ENCODE measurements around the gene SUMF2. TPM values are rescaled to one million over a fixed set of nuclear protein-coding genes. Genes with fewer than 3 reads are reported as not detected.

SUMF2 gene
- total and polyA plus RNA-seq, 2 experiments from 2014 or later: 32.9 to 45.7 TPM

DNA sequence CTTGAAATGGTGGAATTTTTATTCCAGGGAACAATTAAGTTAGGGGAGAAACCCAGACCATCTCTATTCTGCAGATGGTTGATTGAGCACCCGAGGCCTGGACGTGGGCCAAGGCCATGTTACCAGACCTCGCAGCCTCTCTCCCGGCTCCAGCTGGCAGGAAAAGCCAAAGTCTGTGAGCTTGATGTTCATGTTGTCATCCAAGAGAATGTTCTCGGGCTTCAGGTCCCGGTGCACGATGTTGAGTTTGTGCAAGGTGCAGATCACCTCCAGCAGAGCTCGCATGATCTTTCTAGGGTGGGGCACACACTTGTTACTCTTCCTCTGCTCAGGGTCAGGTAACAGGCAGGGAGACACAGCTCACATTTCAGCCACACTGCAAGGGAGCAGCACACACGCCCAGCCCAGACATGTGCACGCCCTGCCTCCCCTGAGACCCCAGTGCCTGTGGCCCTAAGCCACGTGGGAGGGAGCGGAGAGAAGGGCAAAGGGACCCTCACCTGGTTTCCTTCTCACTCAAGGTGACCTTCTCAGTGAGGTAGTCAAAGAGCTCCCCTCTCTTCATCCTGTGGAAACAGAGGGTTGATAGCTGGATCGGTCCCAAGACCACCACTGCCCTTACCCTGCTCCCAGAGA, 19.2 kb downstream of the SUMF2 start (continued):
- TF ChIP-seq, protein P1, sequence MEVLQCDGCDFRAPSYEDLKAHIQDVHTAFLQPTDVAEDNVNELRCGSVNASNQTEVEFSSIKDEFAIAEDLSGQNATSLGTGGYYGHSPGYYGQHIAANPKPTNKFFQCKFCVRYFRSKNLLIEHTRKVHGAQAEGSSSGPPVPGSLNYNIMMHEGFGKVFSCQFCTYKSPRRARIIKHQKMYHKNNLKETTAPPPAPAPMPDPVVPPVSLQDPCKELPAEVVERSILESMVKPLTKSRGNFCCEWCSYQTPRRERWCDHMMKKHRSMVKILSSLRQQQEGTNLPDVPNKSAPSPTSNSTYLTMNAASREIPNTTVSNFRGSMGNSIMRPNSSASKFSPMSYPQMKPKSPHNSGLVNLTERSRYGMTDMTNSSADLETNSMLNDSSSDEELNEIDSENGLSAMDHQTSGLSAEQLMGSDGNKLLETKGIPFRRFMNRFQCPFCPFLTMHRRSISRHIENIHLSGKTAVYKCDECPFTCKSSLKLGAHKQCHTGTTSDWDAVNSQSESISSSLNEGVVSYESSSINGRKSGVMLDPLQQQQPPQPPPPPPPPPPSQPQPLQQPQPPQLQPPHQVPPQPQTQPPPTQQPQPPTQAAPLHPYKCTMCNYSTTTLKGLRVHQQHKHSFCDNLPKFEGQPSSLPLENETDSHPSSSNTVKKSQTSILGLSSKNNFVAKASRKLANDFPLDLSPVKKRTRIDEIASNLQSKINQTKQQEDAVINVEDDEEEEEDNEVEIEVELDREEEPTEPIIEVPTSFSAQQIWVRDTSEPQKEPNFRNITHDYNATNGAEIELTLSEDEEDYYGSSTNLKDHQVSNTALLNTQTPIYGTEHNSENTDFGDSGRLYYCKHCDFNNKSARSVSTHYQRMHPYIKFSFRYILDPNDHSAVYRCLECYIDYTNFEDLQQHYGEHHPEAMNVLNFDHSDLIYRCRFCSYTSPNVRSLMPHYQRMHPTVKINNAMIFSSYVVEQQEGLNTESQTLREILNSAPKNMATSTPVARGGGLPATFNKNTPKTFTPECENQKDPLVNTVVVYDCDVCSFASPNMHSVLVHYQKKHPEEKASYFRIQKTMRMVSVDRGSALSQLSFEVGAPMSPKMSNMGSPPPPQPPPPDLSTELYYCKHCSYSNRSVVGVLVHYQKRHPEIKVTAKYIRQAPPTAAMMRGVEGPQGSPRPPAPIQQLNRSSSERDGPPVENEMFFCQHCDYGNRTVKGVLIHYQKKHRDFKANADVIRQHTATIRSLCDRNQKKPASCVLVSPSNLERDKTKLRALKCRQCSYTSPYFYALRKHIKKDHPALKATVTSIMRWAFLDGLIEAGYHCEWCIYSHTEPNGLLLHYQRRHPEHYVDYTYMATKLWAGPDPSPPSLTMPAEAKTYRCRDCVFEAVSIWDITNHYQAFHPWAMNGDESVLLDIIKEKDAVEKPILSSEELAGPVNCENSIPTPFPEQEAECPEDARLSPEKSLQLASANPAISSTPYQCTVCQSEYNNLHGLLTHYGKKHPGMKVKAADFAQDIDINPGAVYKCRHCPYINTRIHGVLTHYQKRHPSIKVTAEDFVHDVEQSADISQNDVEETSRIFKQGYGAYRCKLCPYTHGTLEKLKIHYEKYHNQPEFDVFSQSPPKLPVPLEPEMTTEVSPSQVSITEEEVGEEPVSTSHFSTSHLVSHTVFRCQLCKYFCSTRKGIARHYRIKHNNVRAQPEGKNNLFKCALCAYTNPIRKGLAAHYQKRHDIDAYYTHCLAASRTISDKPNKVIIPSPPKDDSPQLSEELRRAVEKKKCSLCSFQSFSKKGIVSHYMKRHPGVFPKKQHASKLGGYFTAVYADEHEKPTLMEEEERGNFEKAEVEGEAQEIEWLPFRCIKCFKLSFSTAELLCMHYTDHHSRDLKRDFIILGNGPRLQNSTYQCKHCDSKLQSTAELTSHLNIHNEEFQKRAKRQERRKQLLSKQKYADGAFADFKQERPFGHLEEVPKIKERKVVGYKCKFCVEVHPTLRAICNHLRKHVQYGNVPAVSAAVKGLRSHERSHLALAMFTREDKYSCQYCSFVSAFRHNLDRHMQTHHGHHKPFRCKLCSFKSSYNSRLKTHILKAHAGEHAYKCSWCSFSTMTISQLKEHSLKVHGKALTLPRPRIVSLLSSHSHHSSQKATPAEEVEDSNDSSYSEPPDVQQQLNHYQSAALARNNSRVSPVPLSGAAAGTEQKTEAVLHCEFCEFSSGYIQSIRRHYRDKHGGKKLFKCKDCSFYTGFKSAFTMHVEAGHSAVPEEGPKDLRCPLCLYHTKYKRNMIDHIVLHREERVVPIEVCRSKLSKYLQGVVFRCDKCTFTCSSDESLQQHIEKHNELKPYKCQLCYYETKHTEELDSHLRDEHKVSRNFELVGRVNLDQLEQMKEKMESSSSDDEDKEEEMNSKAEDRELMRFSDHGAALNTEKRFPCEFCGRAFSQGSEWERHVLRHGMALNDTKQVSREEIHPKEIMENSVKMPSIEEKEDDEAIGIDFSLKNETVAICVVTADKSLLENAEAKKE (CRISPR knock-in tag; IDR thresholded peaks at IDR 0.05): no peak
- TF ChIP-seq, protein P2, sequence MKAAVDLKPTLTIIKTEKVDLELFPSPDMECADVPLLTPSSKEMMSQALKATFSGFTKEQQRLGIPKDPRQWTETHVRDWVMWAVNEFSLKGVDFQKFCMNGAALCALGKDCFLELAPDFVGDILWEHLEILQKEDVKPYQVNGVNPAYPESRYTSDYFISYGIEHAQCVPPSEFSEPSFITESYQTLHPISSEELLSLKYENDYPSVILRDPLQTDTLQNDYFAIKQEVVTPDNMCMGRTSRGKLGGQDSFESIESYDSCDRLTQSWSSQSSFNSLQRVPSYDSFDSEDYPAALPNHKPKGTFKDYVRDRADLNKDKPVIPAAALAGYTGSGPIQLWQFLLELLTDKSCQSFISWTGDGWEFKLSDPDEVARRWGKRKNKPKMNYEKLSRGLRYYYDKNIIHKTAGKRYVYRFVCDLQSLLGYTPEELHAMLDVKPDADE (IDR thresholded peaks at IDR 0.05): no peak
- TF ChIP-seq NANOG (IDR thresholded peaks at IDR 0.05; ENCODE audit: borderline replicate concordance) (no peak), EZH2 (IDR thresholded peaks at IDR 0.05; ENCODE audit: low read depth, unreplicated experiment) (no peak)

GRCh38 chr7:56086761-56087160, 22.7 kb downstream of the SUMF2 start:
- DNase-seq (ENCODE audit: low spot score): no peak
- Mint-ChIP-seq H3K27me3 (ENCODE audit: insufficient read depth, low read depth, poor library complexity) (peaks cover 8% of the 10 kb centered on the region), H3K36me3 (ENCODE audit: low read depth) (peaks cover 10% of the 10 kb centered on the region; the same call in 2 of the 3 replicates), H3K4me3 (no peak overlapping the region), H3K4me1 (no peaks in the 10 kb centered on the region), H3K27ac (no peak overlapping the region), H3K9me3 (peaks cover 16% of the 10 kb centered on the region)
- no peak overlapping the region for H3K4me3 ChIP-seq
- no peaks in the 10 kb centered on the region for H3K9me2 ChIP-seq (ENCODE audit: insufficient read depth)
- H3K79me2 ChIP-seq (replicated peaks; ENCODE audit: insufficient read depth): no peaks in the 10 kb centered on the region
- no peaks in the 10 kb centered on the region for H3K4me1 ChIP-seq (ENCODE audit: insufficient read depth)
- no peaks in the 10 kb centered on the region for H4K20me1 ChIP-seq (replicated peaks; ENCODE audit: insufficient read depth)
- no peak overlapping the region for H3K27ac ChIP-seq (ENCODE audit: low read depth)
- no peak for ATAC-seq
- no peaks in the 10 kb centered on the region for H3K27me3 ChIP-seq (ENCODE audit: insufficient read depth)
- TF ChIP-seq, protein P1 (CRISPR knock-in tag; IDR thresholded peaks at IDR 0.05): no peak
- H3K4me2 ChIP-seq: no peak overlapping the region
- no peaks in the 10 kb centered on the region for H3K36me3 ChIP-seq (ENCODE audit: insufficient read depth)
- H3F3A ChIP-seq (replicated peaks; ENCODE audit: low read depth): no peaks in the 10 kb centered on the region
- H2AFZ ChIP-seq: no peak overlapping the region

Data from GM23338 (cell line).